G401 (cell line): ENCODE results near the gene CACNA2D2. TPM values are rescaled to one million over a fixed set of nuclear protein-coding genes. Genes with fewer than 3 reads are reported as not detected.

Source experiments
- DNase-seq: peaks from one replicate; pipeline ENCODE4 v3.0.0-alpha.2; 2015; ENCODE audit warnings: low spot score
- in situ Hi-C: cut with HindIII; loops from 2 replicates; pipeline ENCODE4 v1.10.0; 2016; ENCODE audit warnings: low sequenced_read_pairs, mixed read lengths
- total RNA-seq: library from RNA; depleted of rRNA; stranded (reverse); fragments of >200 nt; shearing (Covaris generic); gene quantifications from 2 replicates; pipeline ENCODE4 v1.2.3, GENCODE V29; 2014

The CACNA2D2 gene
- total RNA-seq, 1 experiment from 2014 or later: 2.0 TPM

- in situ Hi-C loops: no loop called here
Measured at GRCh38 chr3:50415061-50415460, 88.4 kb downstream of the CACNA2D2 start.

GRCh38 chr3:50414616-50415015, 88.8 kb downstream of the CACNA2D2 start:
- in situ Hi-C loops: no loop called here
- no peak for DNase-seq

More at GRCh38 chr3:50415061-50415460, 88.4 kb downstream of the CACNA2D2 start:
- DNase-seq: no peak

GRCh38 chr3:50412231-50412754, 91.1 kb downstream of the CACNA2D2 start:
- in situ Hi-C loops: no loop called here
- no peak for DNase-seq

- DNase-seq: no peak
- in situ Hi-C loops: no loop called here
Measured at GRCh38 chr3:50411229-50411628, 92.2 kb downstream of the CACNA2D2 start.

GRCh38 chr3:50410608-50411139, 92.8 kb downstream of the CACNA2D2 start:
- DNase-seq: no peak
- in situ Hi-C loops: no loop called here

GRCh38 chr3:50410185-50410584, 93.2 kb downstream of the CACNA2D2 start:
- in situ Hi-C loops: no loop called here
- no peak for DNase-seq

- in situ Hi-C loops: no loop called here
Measured at GRCh38 chr3:50408443-50408944, 94.9 kb downstream of the CACNA2D2 start.

GRCh38 chr3:50406487-50406886, 96.9 kb downstream of the CACNA2D2 start:
- in situ Hi-C loops: no loop called here

More at GRCh38 chr3:50408443-50408944, 94.9 kb downstream of the CACNA2D2 start:
- DNase-seq: peak; percentile 24

GRCh38 chr3:50405249-50405648, 98.2 kb downstream of the CACNA2D2 start:
- no peak for DNase-seq
- in situ Hi-C loops: no loop called here

More at GRCh38 chr3:50406487-50406886, 96.9 kb downstream of the CACNA2D2 start:
- DNase-seq: no peak

- in situ Hi-C loops: no loop called here
- no peak for DNase-seq
Measured at GRCh38 chr3:50401978-50402595, 101.3 kb downstream of the CACNA2D2 start.

- in situ Hi-C loops: no loop called here
- DNase-seq: no peak
Measured at GRCh38 chr3:50396502-50396901, 106.9 kb downstream of the CACNA2D2 start.

GRCh38 chr3:50395070-50395860, 108.2 kb downstream of the CACNA2D2 start:
- in situ Hi-C loops: no loop called here
- no peak for DNase-seq

GRCh38 chr3:50393061-50393460, 110.4 kb downstream of the CACNA2D2 start:
- no peak for DNase-seq
- in situ Hi-C loops: no loop called here

- peak; percentile 25 for DNase-seq
- in situ Hi-C loops: no loop called here
Measured at GRCh38 chr3:50392101-50392715, 111.2 kb downstream of the CACNA2D2 start.

GRCh38 chr3:50390508-50391224, 112.8 kb downstream of the CACNA2D2 start:
- DNase-seq: peak; percentile 97

GRCh38 chr3:50389414-50389767, 114.0 kb downstream of the CACNA2D2 start:
- no peak for DNase-seq
- in situ Hi-C loops: no loop called here

More at GRCh38 chr3:50390508-50391224, 112.8 kb downstream of the CACNA2D2 start:
- in situ Hi-C loops: no loop called here

GRCh38 chr3:50388720-50389413, 114.6 kb downstream of the CACNA2D2 start:
- no peak for DNase-seq
- in situ Hi-C loops: no loop called here

- peak; percentile 72 for DNase-seq
- in situ Hi-C loops: no loop called here
Measured at GRCh38 chr3:50388016-50388719, 115.3 kb downstream of the CACNA2D2 start.
